ENCODE results near the gene PUS10. TPM values are rescaled to one million over a fixed set of nuclear protein-coding genes. Genes with fewer than 3 reads are reported as not detected.

Gene PUS10
- total and polyA plus RNA-seq, 2 of the 13 experiments (the other 11 are each of a cell fraction or from before 2014, with no cell fraction given): 41.4 to 44.3 TPM

- no TSS peak for BruUV-seq (replicated peaks)
- H3K9ac ChIP-seq (ENCODE audit: insufficient read depth, low read depth, low read length): no peak overlapping the region
- H3K4me2 ChIP-seq (ENCODE audit: low read depth, low read length): no peak overlapping the region
- no peak for DNase-seq (ENCODE audit: low spot score)
- H3K27me3 ChIP-seq (ENCODE audit: control insufficient read depth in 1 of 2, insufficient read depth in 2 of 2, low read length in 2 of 2): no peaks in the 10 kb centered on the region
- H3K4me3 ChIP-seq (replicated peaks in 1 of 3; ENCODE audit: insufficient read depth in 1 of 3, low read depth in 2 of 3, low read length in 3 of 3): no peak overlapping the region
- H3K4me1 ChIP-seq (ENCODE audit: insufficient read depth, low read length): peaks cover 25% of the 10 kb centered on the region
- POLR2A ChIA-PET: no interaction called here
- no peak for FAIRE-seq
- no peak overlapping the region for H3K27ac ChIP-seq (ENCODE audit: extremely low read length, insufficient read depth, low read length)
- intact Hi-C loops (cut with micrococcal nuclease; ENCODE audit: unreplicated experiment) (no loop called here), in situ Hi-C loops (cut with HindIII; ENCODE audit: extremely low pct_ligation_motif_present, low pct_unique_long_range_greater_than_20kb) (no loop called here)
- H3K36me3 ChIP-seq (replicated peaks in 1 of 2; ENCODE audit: control insufficient read depth in 1 of 2, insufficient read depth in 2 of 2, low read length in 2 of 2): peaks cover 2 to 43% of the 10 kb centered on the region in 2 experiments; a peak in 3 of 5 replicates
- peaks cover 36% of the 10 kb centered on the region for H3K79me2 ChIP-seq (ENCODE audit: insufficient read depth, low read length)
- H3K9me3 ChIP-seq (ENCODE audit: low read length): no peaks in the 10 kb centered on the region
- CTCF ChIA-PET (ENCODE audit: low intra/inter-chr PET ratio, low total read pairs): no interaction called here
- 0 out of 2 replicates have a peak, but pooled peaks cover 3% of the 10 kb centered on the region for H4K20me1 ChIP-seq (ENCODE audit: insufficient read depth, low read length)
- no peak overlapping the region for H2AFZ ChIP-seq (ENCODE audit: low read length)
- ATAC-seq: no peak
- no peak for TF ChIP-seq RFX3 (CRISPR knock-in tag; IDR thresholded peaks at IDR 0.05)
- no peak for TF ChIP-seq ARID2 (CRISPR knock-in tag; IDR thresholded peaks at IDR 0.05; ENCODE audit: borderline replicate concordance)
- TF ChIP-seq ZNF512 (CRISPR knock-in tag; IDR thresholded peaks at IDR 0.05): no peak
- no peak for TF ChIP-seq ZNF614 (CRISPR knock-in tag; IDR thresholded peaks at IDR 0.05; ENCODE audit: borderline replicate concordance)
- TF ChIP-seq MAFK (conservative IDR thresholded peaks at IDR 0.05 in 1 of 2, IDR thresholded peaks at IDR 0.05 in 1 of 2; ENCODE audit: low read length in 2 of 2): peak; percentile 81 to 92
- peak; percentile 85 for TF ChIP-seq MAFF (IDR thresholded peaks at IDR 0.05; ENCODE audit: low read depth, low read length)
- TF ChIP-seq SNAPC4 (CRISPR knock-in tag; IDR thresholded peaks at IDR 0.05): no peak
- no peak for TF ChIP-seq SNAPC5 (CRISPR knock-in tag; IDR thresholded peaks at IDR 0.05; ENCODE audit: borderline replicate concordance)
- no peak for TF ChIP-seq FOXM1 (CRISPR knock-in tag; IDR thresholded peaks at IDR 0.05)
- no peak for TF ChIP-seq THAP9 (CRISPR knock-in tag; IDR thresholded peaks at IDR 0.05; ENCODE audit: borderline replicate concordance)
Measured at GRCh38 chr2:61009355-61009754, 8.7 kb downstream of the PUS10 start.

Data from HepG2 (cell line).